ENCODE measurements around the gene SPRYD4.

- TF ChIP-seq NR2C2 (IDR thresholded peaks at IDR 0.05; ENCODE audit: borderline replicate concordance, control insufficient read depth, insufficient read length, low read depth), result no peak
- TF ChIP-seq POLR2AphosphoS2 (IDR thresholded peaks at IDR 0.05; ENCODE audit: low read depth, low read length), result no peak
- TF ChIP-seq EGR1 (IDR thresholded peaks at IDR 0.05; ENCODE audit: borderline replicate concordance in 1 of 2, low read depth in 2 of 2, low read length in 2 of 2), result no peak
- no peak for TF ChIP-seq EZH2 (IDR thresholded peaks at IDR 0.05; ENCODE audit: borderline replicate concordance, control insufficient read depth, low read depth, low read length)
- no peak for TF ChIP-seq TARDBP (IDR thresholded peaks at IDR 0.05; ENCODE audit: borderline replicate concordance)
These were observed 49.5 kb downstream of the SPRYD4 start for GRCh38 chr12:56517854-56518253.
